HepG2 (cell line): ENCODE data around the gene SEC14L2. TPM values are rescaled to one million over a fixed set of nuclear protein-coding genes. Genes with fewer than 3 reads are reported as not detected.
A peak's percentile ranks its signal among the peaks of the same experiment; 100 is the strongest.

Experiments used
- ATF2 ChIP-seq: sonication (generic); formaldehyde crosslinking; IDR thresholded peaks from 2 replicates; pipeline ENCODE4 v1.4.0; 2020; ENCODE audit warnings: missing genetic modification reagents
- BHLHE40 ChIP-seq: IDR thresholded peaks from 2 replicates; pipeline ENCODE4 v1.6.1; 2011; ENCODE audit warnings: low read length, improper control_type of control experiment
- CSRNP1 ChIP-seq: sonication (generic); formaldehyde crosslinking; IDR thresholded peaks from 2 replicates; pipeline ENCODE4 v1.8.1; 2023; ENCODE audit warnings: mild to moderate bottlenecking, missing genetic modification reagents
- ELF4 ChIP-seq: sonication (generic); formaldehyde crosslinking; IDR thresholded peaks from 2 replicates; pipeline ENCODE4 v1.5.0; 2020; ENCODE audit warnings: missing genetic modification reagents, mild to moderate bottlenecking, moderate library complexity, borderline replicate concordance
- FOSL2 ChIP-seq: sonication (generic); formaldehyde crosslinking; IDR thresholded peaks from 2 replicates; pipeline ENCODE4 v1.4.0; 2020; ENCODE audit warnings: missing genetic modification reagents
- FOXK2 ChIP-seq: fragments of 450-650 bp; IDR thresholded peaks from 2 replicates; pipeline ENCODE4 v1.6.1; 2016
- HBP1 ChIP-seq: IDR thresholded peaks from 2 replicates; pipeline ENCODE4 v1.6.1; 2016; ENCODE audit warnings: low read depth, control low read depth
- HDAC2 ChIP-seq: sonication (generic); formaldehyde crosslinking; IDR thresholded peaks from 2 replicates; pipeline ENCODE4 v1.4.0; 2020; ENCODE audit warnings: missing genetic modification reagents
- MIER3 ChIP-seq: IDR thresholded peaks from 2 replicates; pipeline ENCODE4 v1.6.1; 2016; ENCODE audit warnings: missing compliant biosample characterization, borderline replicate concordance
- MYC ChIP-seq: sonication (generic); formaldehyde crosslinking; IDR thresholded peaks from 2 replicates; pipeline ENCODE4 v1.9.0; 2021; ENCODE audit warnings: missing genetic modification reagents, borderline replicate concordance
- RBFOX2 ChIP-seq: fragments of 200-400 bp; formaldehyde crosslinking; IDR thresholded peaks from 2 replicates; pipeline ENCODE4 v1.6.1; 2017; ENCODE audit warnings: low read depth, mild to moderate bottlenecking, low read length
- SRF ChIP-seq: IDR thresholded peaks from 2 replicates; pipeline ENCODE4 v1.6.1; 2011; ENCODE audit warnings: mild to moderate bottlenecking, low read depth, low read length, moderate library complexity
- THRA ChIP-seq: sonication (generic); formaldehyde crosslinking; IDR thresholded peaks from 2 replicates; pipeline ENCODE4 v1.4.0; 2020; ENCODE audit warnings: missing genetic modification reagents, borderline replicate concordance
- ZC3H4 ChIP-seq: sonication (generic); formaldehyde crosslinking; IDR thresholded peaks from 2 replicates; pipeline ENCODE4 v1.4.0; 2020; ENCODE audit warnings: missing genetic modification reagents, borderline replicate concordance
- ZNF292 ChIP-seq: sonication (generic); formaldehyde crosslinking; IDR thresholded peaks from 2 replicates; pipeline ENCODE4 v1.8.1; 2022; ENCODE audit warnings: mild to moderate bottlenecking, low read depth, missing genetic modification reagents, borderline replicate concordance
- ZNF362 ChIP-seq: sonication (generic); formaldehyde crosslinking; IDR thresholded peaks from 2 replicates; pipeline ENCODE4 v1.4.0; 2020; ENCODE audit warnings: missing genetic modification reagents, mild to moderate bottlenecking, borderline replicate concordance
- ZNF513 ChIP-seq: sonication (generic); formaldehyde crosslinking; conservative IDR thresholded peaks from 2 replicates; pipeline ENCODE4 v1.5.0; 2020; ENCODE audit warnings: missing genetic modification reagents
- ZNF850 ChIP-seq: sonication (generic); formaldehyde crosslinking; conservative IDR thresholded peaks from 2 replicates; pipeline ENCODE4 v1.9.0; 2021; ENCODE audit warnings: mild to moderate bottlenecking, missing genetic modification reagents
- polyA plus RNA-seq, 8 experiments: library from polyadenylated mRNA; depleted of rRNA in 3 of 8; stranded (reverse) in 7 of 8; unstranded in 1 of 8; fragments of >200 nt; fragmentation: Illumina TruSeq in 4 of 8; extraction: Trizol in 4 of 8; gene quantifications; 2 replicates each; pipeline versions ENCODE4 v1.2.1 to v1.2.3, GENCODE V29; 2011 to 2016; ENCODE audit warnings: low read depth in 4 of 8, missing spikeins in 1 of 8, mixed read lengths in 1 of 8; ENCODE audit not compliant: insufficient read depth in 1 of 8
- total RNA-seq, 5 experiments: library from RNA; depleted of rRNA; stranded (reverse); fragments of >200 nt; fragmentation: Illumina TruSeq; extraction: Trizol; gene quantifications; 2 replicates each; pipeline ENCODE4 v1.2.3, GENCODE V29; 2016; ENCODE audit warnings: low read depth in 1 of 5

SEC14L2 gene
- total and polyA plus RNA-seq, 2 of the 13 experiments (the other 11 are each of a cell fraction or from before 2014, with no cell fraction given): 4.1 to 5.1 TPM

GRCh38 chr22:30422481-30423300 is 25.9 kb downstream of the SEC14L2 start (continued):
- TF ChIP-seq ZNF362 (CRISPR knock-in tag) (no peak), ATF2 (peak; percentile 8; the same call in 1 of the 2 replicates), FOXK2 (no peak), ZNF292 (CRISPR knock-in tag) (no peak), THRA (CRISPR knock-in tag) (no peak), ZNF850 (CRISPR knock-in tag) (no peak), CSRNP1 (CRISPR knock-in tag) (no peak), ZNF513 (CRISPR knock-in tag) (no peak), FOSL2 (CRISPR knock-in tag) (peak; percentile 90), ZC3H4 (no peak), HBP1 (CRISPR knock-in tag) (peak; percentile 46; the same call in 1 of the 2 replicates), RBFOX2 (no peak), ELF4 (CRISPR knock-in tag) (no peak), HDAC2 (CRISPR knock-in tag) (no peak), MYC (CRISPR knock-in tag) (no peak), SRF (no peak), BHLHE40 (no peak), MIER3 (CRISPR knock-in tag) (0 out of 2 replicates have a peak, but pooled peaks have one; percentile 21)
